ENCODE data around the gene CELF2. TPM values are rescaled to one million over a fixed set of nuclear protein-coding genes. Genes with fewer than 3 reads are reported as not detected.

CELF2 gene
- total RNA-seq, 1 donor from 2014 or later: 77.6 TPM

GRCh38 chr10:11082526-11082925 lies 64.9 kb downstream of the CELF2 start:
- DNase-seq (ENCODE audit: low read depth, low spot score): no peak
- Mint-ChIP-seq H3K27me3 (ENCODE audit: low read depth) (no peaks in the 10 kb centered on the region), H3K27ac (ENCODE audit: unreplicated experiment) (no peak overlapping the region), H3K4me1 (peaks cover 36% of the 10 kb centered on the region), H3K4me3 (no peak overlapping the region), H3K36me3 (ENCODE audit: low read depth) (peaks cover 3% of the 10 kb centered on the region), H3K9me3 (no peaks in the 10 kb centered on the region)
- TF ChIP-seq CTCF (conservative IDR thresholded peaks at IDR 0.05): no peak

- Mint-ChIP-seq H3K36me3 (ENCODE audit: low read depth) (peaks cover 3% of the 10 kb centered on the region), H3K4me3 (no peak overlapping the region), H3K4me1 (peaks cover 36% of the 10 kb centered on the region), H3K9me3 (no peaks in the 10 kb centered on the region), H3K27me3 (ENCODE audit: low read depth) (no peaks in the 10 kb centered on the region), H3K27ac (ENCODE audit: unreplicated experiment) (no peak overlapping the region)
- DNase-seq (ENCODE audit: low read depth, low spot score): no peak
- no peak for TF ChIP-seq CTCF (conservative IDR thresholded peaks at IDR 0.05)
Measured at GRCh38 chr10:11083051-11083450, 65.4 kb downstream of the CELF2 start.

- Mint-ChIP-seq H3K27me3 (ENCODE audit: low read depth) (no peaks in the 10 kb centered on the region), H3K36me3 (ENCODE audit: low read depth) (peaks cover under 1% of the 10 kb centered on the region), H3K4me1 (peaks cover 25% of the 10 kb centered on the region), H3K27ac (ENCODE audit: unreplicated experiment) (no peak overlapping the region), H3K9me3 (no peaks in the 10 kb centered on the region), H3K4me3 (no peak overlapping the region)
- TF ChIP-seq CTCF (conservative IDR thresholded peaks at IDR 0.05): no peak
- no peak for DNase-seq (ENCODE audit: low read depth, low spot score)
Measured at GRCh38 chr10:11085545-11085944, 67.9 kb downstream of the CELF2 start.

- peak overlapping the region; percentile 4 for H3K27ac Mint-ChIP-seq (ENCODE audit: unreplicated experiment)
- TF ChIP-seq CTCF (conservative IDR thresholded peaks at IDR 0.05): no peak
- no peak overlapping the region for H3K4me3 Mint-ChIP-seq
- no peaks in the 10 kb centered on the region for H3K27me3 Mint-ChIP-seq (ENCODE audit: low read depth)
- H3K36me3 Mint-ChIP-seq (ENCODE audit: low read depth): no peaks in the 10 kb centered on the region
- no peak for DNase-seq (ENCODE audit: low read depth, low spot score)
- H3K4me1 Mint-ChIP-seq: peaks cover 23% of the 10 kb centered on the region
- H3K9me3 Mint-ChIP-seq: no peaks in the 10 kb centered on the region
Measured at GRCh38 chr10:11086177-11086840, 68.6 kb downstream of the CELF2 start.

GRCh38 chr10:11087372-11087771 lies 69.7 kb downstream of the CELF2 start:
- no peak for TF ChIP-seq CTCF (conservative IDR thresholded peaks at IDR 0.05)
- no peak for DNase-seq (ENCODE audit: low read depth, low spot score)

More at GRCh38 chr10:11087372-11087771, 69.7 kb downstream of the CELF2 start:
- Mint-ChIP-seq H3K36me3 (ENCODE audit: low read depth) (no peaks in the 10 kb centered on the region), H3K27me3 (ENCODE audit: low read depth) (no peaks in the 10 kb centered on the region), H3K4me1 (peaks cover 27% of the 10 kb centered on the region), H3K9me3 (no peaks in the 10 kb centered on the region), H3K4me3 (no peak overlapping the region), H3K27ac (ENCODE audit: unreplicated experiment) (no peak overlapping the region)
